ENCODE measurements around the gene SETD2.
"Not testable (repeated sequence)": the region's sequence is repeated elsewhere in the genome, so short reads cannot be mapped to it uniquely, and the experiment has no call there.

SETD2 gene

GRCh38 chr3:47145272-47145671 is 18.6 kb downstream of the SETD2 start:
- DNase-seq, result no peak

DNA sequence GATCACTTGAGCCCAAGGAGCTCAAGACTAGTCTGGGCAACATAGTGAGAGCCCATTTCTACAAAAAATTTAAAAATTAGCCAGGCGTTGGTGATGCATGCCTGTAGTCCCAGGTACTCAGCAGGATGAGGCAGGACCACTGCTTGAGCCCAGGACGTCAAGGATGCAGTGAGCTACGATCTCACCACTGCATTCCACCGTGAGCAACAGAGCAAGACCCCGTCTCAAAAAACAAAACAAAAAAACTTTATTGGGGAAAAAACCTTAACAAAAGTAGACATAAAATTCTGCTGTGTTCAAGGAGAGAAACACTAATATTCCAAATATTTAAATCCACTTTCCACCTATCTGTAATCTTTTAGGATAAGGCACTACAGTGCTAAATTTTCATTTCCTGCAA is 20.8 kb downstream of the SETD2 start:
- no peak for DNase-seq

- not testable (repeated sequence) for DNase-seq
These were observed 21.4 kb downstream of the SETD2 start for GRCh38 chr3:47142536-47142935.

DNA sequence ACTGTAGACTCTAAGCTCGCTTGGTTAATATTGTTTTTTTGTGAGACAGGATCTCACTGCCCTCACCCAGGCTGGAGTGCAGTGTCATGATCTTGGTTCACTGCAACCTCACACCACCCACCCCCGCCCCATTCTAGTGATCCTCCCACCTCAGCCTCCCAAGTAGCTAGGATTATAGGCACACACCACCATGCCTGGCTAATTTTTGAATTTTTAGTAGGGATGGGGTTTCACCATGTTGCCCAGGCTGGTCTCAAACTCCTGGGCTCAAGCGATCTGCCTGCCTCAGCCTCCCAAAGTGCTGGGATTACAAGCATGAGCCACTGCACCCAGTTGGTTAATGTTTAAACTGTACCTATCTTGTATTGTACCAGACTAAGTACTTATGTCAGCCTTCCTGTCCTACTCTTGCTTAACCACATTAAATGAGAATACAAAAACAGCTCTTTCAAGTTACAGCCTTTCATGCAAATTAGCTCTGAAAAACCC is 22.9 kb downstream of the SETD2 start:
- DNase-seq, result not testable (repeated sequence)

- not testable (repeated sequence) for DNase-seq
These were observed 23.4 kb downstream of the SETD2 start for GRCh38 chr3:47140553-47140952.

DNA sequence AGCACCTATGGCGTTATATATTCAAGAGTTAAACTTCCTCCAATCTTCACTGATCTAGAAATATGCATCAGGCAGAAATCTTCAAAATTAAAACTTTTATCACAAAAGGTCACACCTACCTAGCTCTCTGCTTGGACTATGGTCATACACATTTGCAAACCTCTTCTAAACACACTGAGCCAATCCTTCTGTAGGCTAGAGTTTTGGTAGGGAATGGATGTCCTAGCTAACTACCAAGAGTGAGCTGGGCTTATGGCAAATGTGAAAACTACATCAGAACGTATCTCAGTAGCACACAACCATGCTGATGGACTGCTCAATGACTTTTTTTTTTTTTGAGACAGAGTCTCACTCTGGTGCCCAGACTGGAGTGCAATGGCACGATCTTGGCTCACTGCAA is 29.6 kb downstream of the SETD2 start:
- no peak for DNase-seq

DNA sequence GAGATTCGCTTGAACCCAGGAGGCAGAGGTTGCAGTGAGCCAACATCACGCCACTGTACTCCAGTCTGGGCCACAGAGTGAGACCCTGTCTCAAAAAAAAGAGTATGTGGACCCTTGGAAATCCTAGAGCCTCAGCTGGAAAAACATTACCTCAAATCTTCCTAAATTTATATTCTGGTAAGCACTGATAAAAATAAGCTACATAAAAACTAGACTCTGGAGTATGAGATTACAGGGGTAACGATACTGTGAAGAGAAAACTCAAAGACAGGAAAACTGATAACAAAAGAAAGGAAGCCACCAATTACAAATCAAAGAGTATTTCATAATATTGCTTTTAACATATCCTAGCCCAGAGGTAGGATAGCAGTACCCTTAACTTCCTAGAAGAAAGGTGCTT is 30.3 kb downstream of the SETD2 start:
- no peak for DNase-seq

- no peak for DNase-seq
These were observed 33.4 kb downstream of the SETD2 start for GRCh38 chr3:47130557-47130956.

DNA sequence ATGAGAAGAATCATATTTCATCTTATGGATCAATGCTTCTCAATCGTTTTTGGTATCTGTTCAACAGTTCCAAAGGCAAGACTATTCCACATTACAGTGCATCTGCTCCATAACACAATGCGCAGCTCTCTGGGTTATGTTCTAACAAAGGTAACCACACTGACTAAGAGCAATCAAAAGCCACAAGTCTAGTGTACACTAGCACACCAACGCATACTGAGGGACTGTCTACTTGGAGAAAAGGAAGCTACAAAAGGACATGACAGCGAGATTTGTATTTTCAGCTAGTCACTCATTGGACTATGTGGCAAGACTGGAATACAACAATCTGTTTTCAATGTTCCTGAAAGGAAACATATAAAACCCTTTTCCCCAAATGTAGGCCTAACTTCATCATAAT is 35.8 kb downstream of the SETD2 start:
- no peak for DNase-seq

DNA sequence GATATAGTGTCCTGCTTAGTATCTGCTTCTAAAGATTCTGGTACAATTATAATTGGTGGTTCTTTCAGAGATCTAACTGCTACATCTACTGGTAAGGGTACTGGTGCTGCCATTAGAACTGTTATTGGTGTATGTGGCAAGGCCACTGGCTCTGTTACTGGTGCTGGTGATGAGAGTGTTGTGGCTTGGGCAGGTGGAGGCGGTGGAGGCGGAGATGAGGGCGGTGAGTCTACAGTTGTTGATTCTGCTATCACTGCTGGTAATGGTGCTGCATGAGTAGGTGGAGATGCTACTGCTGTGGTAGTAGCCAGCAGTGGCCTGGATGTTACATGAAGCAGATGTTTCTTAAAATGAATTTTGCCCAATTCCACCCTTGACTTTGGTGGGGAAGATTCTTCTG is 40.1 kb downstream of the SETD2 start:
- no peak for DNase-seq

- DNase-seq, result no peak
These were observed 42.5 kb downstream of the SETD2 start for GRCh38 chr3:47121409-47121808.

DNA sequence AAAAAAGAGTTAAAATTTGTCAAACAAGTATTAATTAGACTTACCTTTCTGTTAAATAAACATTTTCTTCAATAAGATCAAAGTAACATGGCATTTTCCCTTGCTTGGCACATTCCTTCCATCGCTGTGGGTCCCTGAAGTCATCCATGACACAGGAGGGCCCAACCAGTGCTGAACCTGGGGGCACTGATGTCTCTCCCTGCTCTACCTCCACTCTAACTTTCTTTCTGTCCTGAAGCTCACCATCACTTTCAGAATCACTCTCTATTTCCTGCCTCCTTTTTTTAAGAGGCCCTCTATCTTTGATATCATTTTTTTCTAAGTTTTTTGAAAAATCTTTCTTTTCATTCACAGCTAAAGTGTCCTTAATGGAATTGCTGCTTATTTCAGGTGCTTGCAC is 43.8 kb downstream of the SETD2 start:
- DNase-seq, result no peak

DNA sequence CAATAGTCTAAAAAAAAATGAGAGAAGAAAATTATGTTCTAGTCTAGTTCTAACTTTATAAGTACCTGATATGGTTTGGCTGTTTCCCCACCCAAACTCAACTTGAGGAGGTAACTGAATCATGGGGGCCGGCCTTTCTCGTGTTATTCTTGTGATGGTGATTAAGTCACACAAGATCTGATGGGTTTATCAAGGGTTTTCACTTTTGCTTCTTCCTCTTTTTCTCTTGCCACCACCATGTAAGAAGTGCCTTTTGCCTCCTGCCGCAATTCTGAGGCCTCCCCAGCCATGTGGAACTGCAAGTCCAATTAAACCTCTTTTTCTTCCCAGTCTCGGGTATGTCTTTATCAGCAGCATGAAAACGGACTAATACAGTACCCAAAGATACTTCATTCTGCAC is 44.5 kb downstream of the SETD2 start:
- DNase-seq, result not testable (repeated sequence)

DNA sequence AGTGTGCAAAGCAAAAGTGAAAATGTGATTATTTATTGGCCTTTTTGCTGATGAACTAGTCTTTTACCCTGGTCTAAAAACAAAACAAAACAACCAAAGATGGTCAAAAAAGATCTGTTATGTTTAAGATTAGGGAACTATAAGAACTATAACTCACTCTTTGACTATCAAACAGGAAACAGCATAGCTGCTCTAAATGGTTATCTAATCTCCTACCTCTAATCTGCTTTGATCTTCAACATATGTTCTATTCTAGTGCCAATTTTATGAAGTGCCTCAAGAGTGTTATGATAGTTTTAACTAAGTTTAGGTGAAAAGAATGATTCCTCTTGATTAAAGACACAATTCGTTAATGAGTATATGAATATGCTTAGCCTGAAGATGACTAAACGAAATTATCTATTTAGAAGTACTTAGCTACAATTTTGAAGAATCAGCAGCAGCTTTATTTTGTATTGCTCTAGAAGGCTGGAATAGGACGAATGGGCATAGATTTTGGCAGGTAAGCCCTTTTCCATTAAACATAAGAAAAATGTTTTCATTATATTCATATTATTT is 46.0 kb downstream of the SETD2 start:
- no peak for DNase-seq

GRCh38 chr3:47115524-47115923 is 48.4 kb downstream of the SETD2 start:
- not testable (repeated sequence) for DNase-seq

DNA sequence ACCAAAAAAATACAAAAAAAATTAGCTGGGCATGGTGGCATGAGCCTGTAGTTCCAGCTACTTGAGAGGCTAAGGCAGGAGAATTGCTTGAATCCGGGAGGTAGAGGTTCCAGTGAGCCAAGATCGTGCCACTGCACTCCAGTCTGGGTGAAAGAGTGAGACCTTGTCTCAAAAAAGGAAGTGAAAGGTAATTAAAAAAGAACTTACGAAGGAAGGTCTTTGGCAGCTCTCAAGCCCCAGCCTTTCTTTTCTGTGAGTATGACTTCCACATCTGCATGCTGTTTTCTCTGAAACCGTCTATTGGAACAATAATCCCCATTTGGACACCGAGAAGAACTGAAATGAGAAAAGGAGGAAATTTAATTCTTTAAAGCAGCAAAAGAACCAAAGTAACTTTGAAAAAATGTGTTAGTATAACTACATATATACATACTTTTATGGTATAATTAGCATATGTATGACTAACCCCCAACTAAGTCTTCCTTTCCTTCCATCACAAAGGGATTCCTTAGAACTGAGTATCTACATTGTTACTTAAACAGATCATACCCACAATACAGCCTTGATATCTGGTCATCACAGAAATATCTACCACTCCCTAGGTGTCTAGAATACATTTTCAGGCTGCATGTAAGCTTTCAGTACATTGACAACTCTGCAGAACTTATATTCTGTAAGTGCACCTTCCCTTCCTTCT is 50.1 kb downstream of the SETD2 start:
- DNase-seq, result no peak

- no peak for DNase-seq
These were observed 50.9 kb downstream of the SETD2 start for GRCh38 chr3:47112997-47113396.

- DNase-seq, result no peak
These were observed 54.5 kb downstream of the SETD2 start for GRCh38 chr3:47109393-47109792.

GRCh38 chr3:47108546-47108945 is 55.4 kb downstream of the SETD2 start:
- DNase-seq, result no peak

DNA sequence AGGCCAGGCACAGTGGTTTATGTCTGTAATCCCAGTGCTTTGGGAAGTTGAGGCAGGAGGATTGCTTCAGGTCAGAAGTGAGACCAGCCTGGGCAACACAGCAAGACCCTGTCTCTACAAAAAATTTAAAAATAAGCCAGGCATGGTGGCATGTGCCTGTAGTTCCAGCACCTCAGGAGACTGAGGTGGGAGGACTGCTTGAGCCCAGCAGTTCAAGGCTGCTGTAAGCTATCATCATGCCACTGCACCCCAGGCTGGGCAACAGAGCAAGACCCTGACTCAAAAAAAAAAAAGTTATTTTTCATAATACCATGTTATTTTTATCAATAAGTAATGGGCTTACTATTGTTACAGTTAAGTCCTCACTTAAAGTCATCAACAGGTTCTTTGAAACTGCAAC is 59.7 kb downstream of the SETD2 start:
- no peak for DNase-seq

DNA sequence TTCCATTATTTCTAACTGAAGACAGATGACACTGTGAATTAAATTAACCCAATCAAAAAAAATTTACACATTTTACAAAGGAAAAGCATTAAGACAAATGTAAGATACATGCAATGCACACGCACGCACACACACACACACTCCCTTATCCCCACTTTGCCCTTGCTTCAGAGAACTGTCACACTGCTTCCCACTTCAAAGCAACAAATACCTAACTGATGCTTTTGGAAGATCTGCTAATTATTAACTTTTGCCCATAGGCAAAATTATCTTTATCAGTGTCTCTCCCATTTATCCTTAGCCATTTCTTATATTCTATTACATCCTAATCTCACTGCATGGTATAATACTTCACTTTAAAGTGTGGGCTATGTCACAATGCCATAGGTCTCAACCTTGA is 60.3 kb downstream of the SETD2 start:
- DNase-seq, result no peak

DNA sequence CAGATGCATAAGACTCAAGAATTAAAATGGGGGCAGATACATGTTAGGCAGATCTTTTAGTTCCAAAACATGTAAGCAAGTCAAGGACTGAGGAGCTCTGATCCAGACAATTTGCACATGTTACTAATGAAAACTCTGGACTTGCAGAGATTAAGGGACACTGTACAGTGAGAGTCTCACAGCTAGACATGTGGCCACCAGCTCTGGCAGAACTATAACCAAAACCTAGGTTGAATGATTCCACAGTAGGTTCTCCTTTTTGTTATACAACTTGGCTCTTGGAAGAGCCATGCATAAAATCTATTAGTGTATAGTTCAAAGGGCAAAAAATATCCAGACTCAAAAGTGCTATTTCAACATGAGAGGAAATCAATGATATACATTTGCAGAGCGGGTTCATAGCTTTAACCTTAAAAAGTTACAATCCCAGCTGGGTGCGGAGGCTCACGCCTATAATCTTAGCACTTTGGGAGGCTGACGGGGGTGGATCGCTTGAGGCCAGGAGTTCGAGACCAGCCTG is 61.8 kb downstream of the SETD2 start:
- no peak for DNase-seq

DNA sequence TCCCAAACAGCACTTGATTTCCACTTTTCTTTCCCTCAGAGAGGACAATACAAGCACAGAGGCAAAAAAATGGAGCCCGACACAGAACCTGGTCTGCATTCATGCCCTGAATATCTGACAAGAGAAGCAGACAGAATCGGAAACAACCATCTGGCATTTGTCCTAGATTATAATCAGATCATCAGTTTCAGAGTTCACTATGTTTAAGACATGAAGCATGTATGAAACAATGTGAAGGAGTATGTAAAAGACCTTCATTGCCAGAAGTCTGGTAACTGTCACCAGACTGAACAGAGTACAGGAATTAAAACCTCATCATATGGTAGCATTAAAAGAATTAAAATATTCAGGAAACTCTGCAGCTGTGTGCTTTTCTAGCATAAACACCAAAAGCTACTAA is 65.0 kb downstream of the SETD2 start:
- DNase-seq, result no peak

- no peak for DNase-seq
These were observed 66.0 kb downstream of the SETD2 start for GRCh38 chr3:47097864-47098263.

DNA sequence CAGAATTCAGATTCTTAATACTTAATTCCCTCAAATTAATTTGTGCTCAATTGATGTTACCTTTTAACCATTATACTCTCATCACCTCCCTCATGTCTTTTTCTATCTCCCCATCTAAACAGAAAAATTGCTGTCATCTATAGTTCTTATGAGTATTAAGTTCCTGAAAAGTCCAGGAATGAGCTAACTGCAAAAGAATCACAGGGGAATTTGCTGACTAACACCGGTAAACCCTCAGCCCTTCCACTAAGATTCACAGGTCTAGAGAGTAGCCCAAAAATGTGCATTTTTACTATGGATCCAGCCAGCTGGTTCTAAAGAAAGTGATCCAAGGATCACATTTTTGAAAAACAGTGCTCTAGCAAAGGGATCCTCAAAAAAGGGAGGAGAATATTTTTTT is 67.0 kb downstream of the SETD2 start:
- no peak for DNase-seq
